Stimulated activated CD4-positive, alpha-beta T cell treated with anti-CD3 and anti-CD28 coated beads, Interleukin-12 subunit alpha, Interleukin-12 subunit beta, amount 100 ng/mL, for 24 hours (primary cell): Measurements from ENCODE around the gene DNAJC3.
"Not testable (repeated sequence)": the region's sequence is repeated elsewhere in the genome, so short reads cannot be mapped to it uniquely, and the experiment has no call there.

Source experiments
- DNase-seq, 2 experiments: peaks; one replicate each; pipeline ENCODE4 v3.0.0-alpha.2; 2020; ENCODE audit warnings: low read depth in 2 of 2

DNAJC3 gene, protein sequence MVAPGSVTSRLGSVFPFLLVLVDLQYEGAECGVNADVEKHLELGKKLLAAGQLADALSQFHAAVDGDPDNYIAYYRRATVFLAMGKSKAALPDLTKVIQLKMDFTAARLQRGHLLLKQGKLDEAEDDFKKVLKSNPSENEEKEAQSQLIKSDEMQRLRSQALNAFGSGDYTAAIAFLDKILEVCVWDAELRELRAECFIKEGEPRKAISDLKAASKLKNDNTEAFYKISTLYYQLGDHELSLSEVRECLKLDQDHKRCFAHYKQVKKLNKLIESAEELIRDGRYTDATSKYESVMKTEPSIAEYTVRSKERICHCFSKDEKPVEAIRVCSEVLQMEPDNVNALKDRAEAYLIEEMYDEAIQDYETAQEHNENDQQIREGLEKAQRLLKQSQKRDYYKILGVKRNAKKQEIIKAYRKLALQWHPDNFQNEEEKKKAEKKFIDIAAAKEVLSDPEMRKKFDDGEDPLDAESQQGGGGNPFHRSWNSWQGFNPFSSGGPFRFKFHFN

DNA sequence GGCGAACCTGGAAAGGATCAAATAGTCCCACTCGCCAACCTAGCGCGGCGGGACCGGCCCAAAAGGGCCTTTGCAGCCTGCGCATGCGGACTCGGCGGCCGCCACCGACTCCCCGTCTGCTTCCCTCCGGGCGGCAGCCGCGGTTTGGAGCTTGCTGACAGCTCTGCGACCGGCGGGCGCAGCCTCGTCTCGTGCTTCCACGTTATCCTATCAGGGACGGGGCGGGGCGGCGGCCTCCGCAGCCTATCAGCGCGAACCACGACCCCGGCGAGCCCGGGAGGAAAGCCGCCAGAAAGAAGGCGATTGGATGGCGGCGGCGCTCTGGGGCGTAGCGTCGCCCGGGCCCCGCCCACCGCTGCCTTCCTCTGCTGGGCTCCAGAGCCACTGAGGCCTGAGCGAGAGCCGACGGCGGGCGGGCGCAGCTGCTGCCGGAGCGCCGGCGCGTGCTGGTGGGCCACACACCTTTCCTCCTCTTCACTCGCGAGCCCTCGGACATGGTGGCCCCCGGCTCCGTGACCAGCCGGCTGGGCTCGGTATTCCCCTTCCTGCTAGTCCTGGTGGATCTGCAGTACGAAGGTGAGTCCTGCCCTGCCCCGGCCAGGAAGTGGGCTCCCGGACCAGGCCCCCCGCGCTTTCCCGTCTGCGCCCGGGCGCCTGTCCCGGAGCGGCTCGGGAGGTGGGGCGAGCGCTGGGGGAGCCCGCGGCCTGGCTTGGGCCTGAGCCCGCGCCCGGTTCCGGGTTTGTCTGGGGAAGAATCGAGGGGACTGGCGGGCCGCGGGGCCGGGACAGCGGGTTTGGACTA lies at the start of gene DNAJC3:
TSS of gene DNAJC3 (plus strand) at position 378 of the 802 bp plus-strand sequence. CDS start at position 495, 117 bp downstream.
- peak; percentile 95 for DNase-seq

DNA sequence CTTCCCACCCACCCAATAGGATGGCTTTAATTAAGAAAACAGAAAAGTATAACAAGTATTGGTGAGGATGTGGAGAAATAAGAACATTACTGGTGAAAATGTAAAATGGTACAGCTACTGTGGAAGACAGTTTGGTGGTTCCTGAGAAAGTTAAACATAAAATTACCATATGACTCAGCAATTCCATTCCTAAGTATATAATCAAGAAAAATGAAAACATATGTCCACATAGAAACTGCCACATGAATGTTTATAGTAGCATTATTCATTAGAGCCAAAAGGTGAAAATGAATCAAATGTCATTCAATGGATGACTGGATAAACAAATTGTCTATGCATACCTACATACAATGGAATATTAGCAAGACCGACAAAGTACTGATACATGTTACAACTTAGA lies 49.3 kb upstream of the DNAJC3 start:
- no peak for DNase-seq

DNA sequence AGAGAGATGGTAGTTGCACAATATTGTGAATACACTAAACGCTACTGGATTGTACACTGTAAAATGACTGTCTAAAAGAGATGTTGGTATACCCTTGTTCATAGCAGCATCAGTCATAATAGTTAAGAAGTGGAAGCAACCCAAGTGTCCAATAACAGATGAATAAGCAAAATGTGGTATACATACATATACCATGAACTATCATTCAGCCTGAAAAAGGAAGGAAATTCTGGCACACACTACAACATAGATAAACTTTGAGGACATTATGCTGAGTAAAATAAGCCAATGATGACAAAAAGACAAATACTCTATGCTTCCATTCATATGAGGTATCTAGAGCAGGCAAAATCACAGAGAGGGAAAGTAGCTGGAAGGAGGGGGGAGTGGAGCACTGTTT lies 48.5 kb upstream of the DNAJC3 start:
- no peak for DNase-seq

DNA sequence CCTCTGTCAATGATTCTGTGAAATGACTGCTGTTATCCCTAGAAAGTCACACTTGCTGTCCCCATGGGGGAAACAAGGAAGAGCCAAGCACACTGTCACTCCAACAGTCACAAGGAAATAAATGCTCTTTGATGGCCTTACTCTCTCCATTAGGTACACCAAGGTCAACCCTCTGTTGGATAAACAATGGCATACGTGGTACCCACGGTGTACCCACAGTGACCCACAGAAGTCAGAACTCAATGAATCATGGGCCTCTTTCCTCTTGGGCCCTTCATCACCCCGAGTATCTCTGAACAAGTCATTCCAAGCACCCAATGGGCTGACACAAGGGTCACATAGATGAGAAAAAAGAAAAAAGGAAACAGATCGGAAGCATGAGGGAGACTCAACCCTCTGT lies 47.9 kb upstream of the DNAJC3 start:
- no peak for DNase-seq

DNA sequence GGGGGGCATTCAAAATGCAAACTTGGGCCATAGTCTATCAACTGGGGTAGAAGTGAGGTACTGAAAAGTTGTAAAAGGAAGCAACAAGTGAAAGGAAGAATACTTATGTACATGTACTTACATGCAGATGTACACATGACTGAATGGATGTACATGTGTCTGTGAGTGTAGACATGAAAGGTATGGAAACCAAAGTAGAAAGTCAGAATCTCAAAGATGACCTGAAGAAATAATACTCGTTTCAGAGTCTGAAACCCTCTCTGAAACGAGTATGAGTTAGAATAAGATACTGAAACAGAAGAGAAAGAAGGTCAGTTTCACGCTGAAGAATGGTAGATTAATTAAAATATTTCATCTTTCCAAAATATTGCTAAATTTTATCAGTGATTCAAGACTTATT lies 46.3 kb upstream of the DNAJC3 start:
- no peak for DNase-seq

DNA sequence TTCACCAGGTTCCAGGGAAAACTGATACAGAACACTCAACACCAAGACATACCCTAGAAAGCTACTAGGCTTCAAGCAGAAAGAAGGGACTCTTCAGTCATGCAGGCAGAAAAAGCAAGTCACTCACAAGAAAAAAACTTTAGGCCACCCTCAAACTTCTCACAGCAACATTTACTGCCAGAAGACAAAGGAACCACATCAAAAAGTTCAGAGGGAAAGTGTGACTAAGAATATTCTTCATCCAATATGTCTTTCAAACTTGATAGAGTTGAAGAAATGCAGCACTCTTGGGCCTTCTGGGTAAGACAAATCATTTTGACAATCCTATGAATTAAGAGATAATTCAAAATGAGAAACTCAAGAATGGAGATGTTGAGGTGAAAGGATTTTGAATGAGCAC lies 40.1 kb upstream of the DNAJC3 start:
- no peak for DNase-seq

DNA sequence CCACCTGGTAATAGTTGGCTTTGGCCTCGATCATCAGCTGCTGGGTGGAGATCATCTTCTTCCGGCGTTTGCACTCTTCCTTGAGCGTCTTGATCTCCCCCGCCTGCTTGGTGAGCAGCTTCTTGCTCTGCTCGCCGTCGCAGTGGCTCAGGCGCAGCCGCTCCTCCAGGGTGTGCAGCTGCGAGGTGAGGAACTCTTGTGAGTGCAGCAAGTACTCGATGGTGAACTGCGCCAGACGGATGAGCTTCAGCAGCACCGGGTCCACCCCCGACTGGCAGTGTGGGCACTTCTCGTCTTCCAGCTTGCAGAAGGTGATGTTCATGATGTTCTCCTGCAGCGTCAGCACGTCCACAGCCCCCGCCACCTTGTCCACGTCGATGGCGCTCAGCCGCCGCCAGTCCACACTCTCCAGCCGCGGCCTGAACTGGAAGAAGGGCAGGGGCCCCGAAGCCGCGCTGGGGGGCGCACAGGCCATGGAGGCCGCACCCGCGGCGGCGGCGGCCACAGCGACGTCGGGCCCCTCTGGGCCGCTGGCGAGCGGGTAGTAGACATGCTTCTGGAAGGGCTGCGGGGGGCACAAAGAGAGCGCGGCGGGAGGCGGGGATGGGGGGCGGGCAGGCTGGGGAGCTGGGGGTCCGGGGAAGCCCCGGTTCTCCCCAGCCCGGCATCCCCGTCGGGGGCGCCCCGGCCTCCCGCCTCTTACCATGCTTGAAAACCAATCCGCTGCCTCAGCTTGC lies 35.5 kb upstream of the DNAJC3 start:
- DNase-seq: no peak

DNA sequence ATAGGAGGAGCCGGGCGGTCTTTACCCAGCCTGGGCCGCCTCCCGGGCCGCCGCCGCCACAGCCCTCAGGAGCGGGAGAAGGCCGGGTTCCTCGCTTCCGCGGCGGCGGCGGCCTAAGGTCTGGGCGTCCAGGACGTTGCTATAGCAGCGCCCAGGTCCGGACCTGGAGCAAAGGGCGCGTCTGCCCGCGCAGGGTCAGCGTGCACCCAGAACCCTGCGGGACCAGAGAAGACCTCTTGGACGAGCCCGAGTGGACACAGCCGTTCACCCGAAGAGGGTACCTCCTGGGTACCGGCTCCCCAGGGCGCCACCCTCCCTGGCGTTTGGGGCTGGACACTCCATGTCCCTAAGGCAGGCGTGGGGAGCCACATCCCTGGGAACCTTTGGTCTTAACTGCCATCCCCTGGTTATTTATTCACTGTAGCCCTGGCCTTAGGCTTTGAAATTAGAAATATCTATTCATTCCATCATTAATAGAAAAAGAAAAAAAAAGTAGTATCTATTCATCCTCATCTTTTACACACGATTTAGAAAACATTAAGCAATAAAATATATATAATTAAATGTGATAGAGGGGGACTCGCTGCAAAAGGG lies 34.8 kb upstream of the DNAJC3 start:
- no peak for DNase-seq

DNA sequence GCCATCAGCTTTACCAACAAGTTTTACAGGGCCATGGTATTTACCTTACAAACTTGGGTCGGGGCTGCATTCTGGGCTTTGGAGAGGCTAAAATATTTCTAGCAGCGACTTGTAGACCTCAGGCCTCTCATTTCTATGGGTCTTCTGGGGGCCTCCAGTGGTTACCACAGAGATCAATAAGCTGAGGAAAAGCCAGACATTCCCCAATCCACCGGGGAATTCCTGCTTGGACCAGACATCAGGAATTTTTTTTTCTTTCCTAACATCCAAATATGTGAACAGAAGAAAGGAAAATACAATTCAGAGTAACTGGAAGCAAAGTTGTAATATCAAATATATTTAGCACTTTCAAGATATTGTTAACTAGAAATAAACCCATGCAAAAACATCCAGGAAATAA lies 33.9 kb upstream of the DNAJC3 start:
- DNase-seq: no peak

DNA sequence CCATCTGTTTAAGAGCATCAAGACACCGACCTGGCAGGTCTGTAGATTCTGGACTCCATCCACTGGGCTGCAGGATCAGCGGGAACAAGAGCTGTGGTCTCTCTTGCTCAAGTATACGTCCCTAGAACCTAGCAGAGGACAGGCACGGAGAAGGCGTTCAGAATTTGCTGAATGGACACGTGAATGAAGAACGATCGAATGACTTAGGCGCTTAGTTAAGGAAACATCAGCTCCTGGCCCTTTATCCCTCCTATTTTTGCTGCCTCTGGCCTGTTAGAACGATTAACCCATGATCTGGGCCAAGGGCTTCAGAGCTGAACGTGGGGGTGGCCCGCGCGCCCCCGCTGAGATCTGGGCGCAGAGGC lies 33.4 kb upstream of the DNAJC3 start:
- no peak for DNase-seq

DNA sequence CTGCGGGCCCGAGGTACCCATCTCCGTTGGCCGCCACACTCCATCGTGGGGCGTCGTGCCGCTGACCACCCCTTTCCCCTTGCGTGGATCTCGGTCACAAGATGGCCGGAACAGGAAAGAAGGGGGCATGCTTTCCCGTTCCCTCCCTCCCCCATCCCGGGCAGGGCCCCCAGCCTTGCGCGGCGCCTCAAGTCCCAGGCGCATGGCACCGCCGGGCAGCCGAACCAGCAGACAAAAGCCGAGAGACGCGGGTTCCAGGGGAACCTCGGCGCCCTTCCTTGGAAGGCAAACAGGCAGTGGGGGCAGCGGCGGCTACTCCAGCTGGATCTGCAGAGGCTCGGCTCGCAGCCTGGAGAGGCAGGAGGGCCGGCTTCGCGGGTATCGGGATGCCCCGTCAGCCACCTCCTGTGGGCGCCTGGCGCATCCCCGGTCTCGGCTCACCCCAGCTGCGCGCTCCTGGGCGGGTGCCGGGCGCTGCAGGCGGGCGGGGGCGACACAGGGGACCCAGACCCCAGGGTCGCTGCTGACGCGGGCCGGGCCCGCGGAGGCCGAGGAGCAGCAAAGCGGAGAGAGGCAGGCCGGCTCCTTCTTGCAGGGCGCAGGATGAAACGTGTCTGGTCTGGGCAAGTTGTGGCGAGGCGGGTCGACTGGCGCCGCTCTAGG lies 32.9 kb upstream of the DNAJC3 start:
- DNase-seq: no peak

DNA sequence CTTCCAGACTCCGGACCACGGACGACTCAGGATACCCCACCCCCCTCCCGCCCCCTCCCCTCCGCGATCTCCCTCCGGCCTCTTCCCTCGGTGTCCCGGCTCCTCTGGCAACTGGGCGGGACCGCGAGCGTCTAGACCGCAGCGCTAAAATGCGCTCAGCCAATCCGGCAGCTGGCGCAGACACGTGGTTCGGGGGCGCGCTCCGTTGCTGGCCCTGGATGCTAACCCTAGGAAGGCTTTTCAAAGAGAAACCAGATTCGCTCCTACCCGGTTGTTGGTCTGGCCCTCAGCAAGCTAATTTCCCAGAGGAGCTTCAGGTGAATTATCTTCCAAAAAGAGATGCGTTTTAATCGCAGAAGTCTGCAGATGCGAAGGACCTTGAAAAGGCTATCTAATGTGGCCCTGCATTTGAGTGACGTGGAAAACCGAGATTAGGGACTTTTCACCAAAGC lies 32.3 kb upstream of the DNAJC3 start, which contains the start of gene DZIP1:
TSS of gene DZIP1 (minus strand) at position 106 of the 452 bp plus-strand sequence. CDS start 2,677 bp downstream, outside the sequence.
- DNase-seq: peak in 1 of 2 experiments; percentile 22

DNA sequence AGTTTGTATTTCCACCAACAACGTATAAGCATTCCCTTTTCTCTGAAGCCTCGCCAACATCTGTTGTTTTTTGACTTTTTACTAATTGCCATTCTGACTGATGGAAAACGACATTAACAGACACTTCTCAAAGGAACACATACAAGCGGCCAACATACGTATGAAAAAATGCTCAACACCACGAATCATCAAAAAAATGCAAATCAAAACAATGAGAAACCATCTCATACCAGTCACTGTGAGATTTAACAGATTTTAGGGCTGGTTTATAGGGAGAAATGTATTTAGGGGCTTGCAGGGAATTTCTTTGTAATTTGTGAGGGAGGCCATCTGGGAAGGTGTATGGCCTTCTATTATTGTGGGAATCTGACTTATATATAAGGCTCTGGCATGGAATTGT lies 29.6 kb upstream of the DNAJC3 start:
- no peak for DNase-seq

DNA sequence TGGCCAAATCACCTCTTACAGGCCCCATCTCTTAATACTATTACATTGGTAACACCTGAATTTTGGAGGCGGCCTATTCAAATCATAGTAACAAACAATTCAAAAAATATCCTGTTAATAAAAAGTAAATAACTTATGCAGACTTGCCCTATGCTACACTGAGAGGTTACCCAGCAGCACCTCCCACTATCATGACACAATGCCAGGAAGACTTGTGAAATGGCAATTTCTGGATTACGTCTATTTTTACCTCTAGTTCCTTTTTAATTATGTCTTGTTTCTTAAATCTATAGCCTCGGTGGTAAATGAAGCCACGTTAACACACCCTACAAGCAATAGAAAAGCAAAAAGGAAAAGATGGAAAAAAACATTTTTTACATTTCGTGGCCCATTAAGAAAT lies 26.2 kb upstream of the DNAJC3 start:
- no peak for DNase-seq

DNA sequence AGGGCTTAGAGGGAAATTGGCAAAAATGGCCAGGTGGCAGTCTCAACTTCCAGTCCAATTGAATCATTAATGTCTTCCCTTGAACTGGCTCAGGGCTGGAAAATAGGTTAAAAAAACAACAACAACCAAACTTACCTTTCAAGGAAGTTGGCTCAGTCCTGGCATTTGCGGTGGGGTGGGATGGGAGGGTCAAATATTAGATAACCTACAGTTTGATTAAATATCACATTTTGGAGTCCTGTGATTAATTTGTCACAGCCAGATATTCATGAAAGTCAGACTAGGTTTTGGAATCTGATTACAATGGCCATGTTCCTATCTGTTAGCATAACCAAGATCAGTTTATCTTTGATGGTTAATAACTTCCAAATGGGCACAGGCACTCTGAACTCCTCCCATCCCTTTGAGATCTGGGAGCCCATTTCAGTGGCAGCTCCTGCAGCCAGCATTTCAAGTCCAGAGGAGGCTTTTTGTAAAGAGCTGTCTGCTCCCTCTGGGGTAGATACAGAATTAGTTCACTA lies 24.6 kb upstream of the DNAJC3 start:
- DNase-seq: no peak

DNA sequence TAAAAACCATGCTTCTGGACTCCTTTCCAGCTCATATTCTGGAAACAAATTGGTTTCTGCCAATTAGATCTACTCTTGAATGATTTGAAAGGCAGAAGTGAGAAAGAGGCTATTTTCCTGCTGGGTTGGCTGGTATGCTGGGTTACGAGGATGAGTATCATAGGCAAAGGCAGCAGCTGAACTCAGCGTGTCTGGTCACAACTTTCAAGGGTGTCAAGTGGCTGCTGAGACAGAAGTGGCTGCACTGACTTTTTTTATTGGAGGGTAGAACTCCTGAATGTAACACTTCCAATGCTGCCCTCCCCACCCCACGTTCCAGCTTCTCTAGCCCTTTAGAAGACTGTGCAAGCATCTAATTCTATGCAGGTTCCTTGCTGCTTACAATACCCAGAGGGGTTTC lies 24.1 kb upstream of the DNAJC3 start:
- no peak for DNase-seq

DNA sequence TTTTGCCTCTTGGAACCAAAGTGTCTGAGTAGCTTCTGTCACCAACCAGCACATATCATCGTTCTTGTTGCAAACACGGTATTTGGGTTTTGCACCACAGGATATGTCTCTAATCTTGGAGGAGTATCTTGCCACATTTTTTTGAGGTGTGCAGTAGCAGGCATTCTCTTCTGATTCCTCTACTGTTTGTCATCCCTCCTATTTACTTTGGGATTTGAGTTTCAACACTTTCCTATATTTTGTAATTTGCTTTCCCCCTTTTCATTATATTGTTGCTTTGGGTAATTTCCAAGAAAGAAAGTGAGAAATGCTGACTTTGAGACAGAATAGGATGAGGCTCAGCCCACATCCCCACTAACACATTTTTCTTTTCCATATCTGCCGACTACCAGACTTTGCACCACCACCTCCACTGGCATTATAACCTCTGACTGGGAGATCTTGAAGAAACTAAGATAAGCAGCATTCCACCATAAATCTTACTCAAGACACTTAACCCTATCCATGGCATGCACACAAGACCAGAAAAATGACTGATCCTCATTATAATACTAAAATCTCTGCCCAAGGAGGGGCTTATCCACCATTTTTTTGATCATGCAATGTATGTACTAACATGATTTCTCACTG lies 20.4 kb upstream of the DNAJC3 start:
- no peak for DNase-seq

DNA sequence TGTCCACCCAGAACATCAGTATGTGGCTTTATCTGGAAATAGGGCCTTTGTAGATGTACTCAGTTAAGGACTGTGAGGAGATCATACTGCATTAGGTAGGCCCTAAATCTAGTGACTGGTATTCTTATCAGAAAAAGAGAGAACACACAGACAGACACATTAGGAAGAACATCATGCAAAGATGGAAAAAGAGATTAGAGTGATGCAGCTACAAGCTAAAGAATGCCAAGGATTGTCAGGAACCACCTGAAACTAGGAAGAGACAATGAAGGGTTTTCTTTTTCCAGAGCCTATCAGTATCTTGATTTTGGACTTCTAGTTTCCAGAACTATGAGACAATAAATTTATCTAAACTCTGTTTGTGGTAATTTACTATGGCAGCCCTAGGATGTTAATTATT lies 17.4 kb upstream of the DNAJC3 start:
- DNase-seq: no peak

DNA sequence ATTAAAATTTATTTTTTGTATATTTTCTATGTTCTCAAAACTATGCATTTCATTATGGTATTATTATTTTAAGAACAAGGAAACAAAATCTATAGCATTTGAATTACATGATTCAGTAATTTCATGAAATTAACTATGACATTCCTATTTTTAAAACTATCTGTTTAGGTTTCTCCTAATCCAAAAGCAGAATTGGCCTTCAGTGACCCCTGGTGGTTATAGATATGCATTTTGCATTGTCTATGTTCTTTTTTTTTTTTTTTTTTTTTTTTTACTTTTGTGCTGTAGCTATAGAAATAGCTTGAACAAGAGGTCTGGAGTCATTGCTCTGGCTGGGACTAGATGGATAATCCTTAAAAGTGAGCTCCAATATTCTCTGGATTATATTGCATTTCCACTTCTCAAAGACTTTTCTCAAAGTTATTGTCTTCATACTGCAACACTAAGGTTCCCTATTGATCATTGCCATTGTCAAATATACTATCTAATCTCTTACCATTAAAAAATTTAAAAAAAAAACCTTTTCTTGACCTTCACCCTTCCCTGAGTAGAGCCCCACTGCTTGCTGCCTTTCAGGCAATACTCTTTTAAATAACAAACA lies 15.9 kb upstream of the DNAJC3 start:
- DNase-seq: no peak

DNA sequence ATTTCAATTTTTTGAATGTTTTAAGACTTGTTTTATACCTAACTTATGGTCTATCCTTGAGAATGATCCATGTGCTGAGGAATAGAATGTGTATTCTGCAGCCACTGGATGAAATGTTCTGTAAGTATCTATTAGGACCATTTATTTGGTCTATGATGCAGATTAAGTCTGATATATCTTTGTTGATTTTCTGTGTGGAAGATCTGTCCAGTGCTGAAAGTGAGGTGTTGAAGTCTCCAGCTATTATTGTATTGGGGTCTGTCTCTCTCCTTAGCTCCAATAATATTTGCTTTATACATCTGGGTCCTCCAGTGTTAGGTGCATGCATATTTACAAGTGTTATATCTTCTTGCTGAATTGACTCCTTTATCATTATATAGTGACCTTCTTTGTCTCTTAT lies 9.7 kb upstream of the DNAJC3 start:
- DNase-seq: not testable (repeated sequence)
